ENCODE data around the gene HSF5. TPM values are rescaled to one million over a fixed set of nuclear protein-coding genes. Genes with fewer than 3 reads are reported as not detected.

Gene HSF5
- total RNA-seq, 1 donor from 2014 or later, result 0.20 TPM

- DNase-seq (no peak), ATAC-seq (no peak)
- Histone ChIP-seq H3K36me3 (no peaks in the 10 kb centered on the region), H3K27me3 (no peaks in the 10 kb centered on the region), H3K4me1 (no peaks in the 10 kb centered on the region), H3K4me3 (no peak overlapping the region), H3K27ac (no peak overlapping the region), H3K9me3 (no peaks in the 10 kb centered on the region)
- intact Hi-C loops (cut with DNase I), result no loop called here
- no peak for TF ChIP-seq CTCF (IDR thresholded peaks at IDR 0.05)
Measured at GRCh38 chr17:58411408-58411894, 76.8 kb downstream of the HSF5 start.

GRCh38 chr17:58410714-58411407, 77.3 kb downstream of the HSF5 start:
- H3K27me3 ChIP-seq, result no peaks in the 10 kb centered on the region
- DNase-seq (no peak), ATAC-seq (no peak)
- no peak for TF ChIP-seq CTCF (IDR thresholded peaks at IDR 0.05)
- no peak overlapping the region for H3K27ac ChIP-seq
- no peaks in the 10 kb centered on the region for H3K4me1 ChIP-seq
- H3K9me3 ChIP-seq, result no peaks in the 10 kb centered on the region
- no peak overlapping the region for H3K4me3 ChIP-seq
- intact Hi-C loops (cut with DNase I), result no loop called here
- H3K36me3 ChIP-seq, result no peaks in the 10 kb centered on the region

GRCh38 chr17:58409432-58409831, 78.8 kb downstream of the HSF5 start:
- Histone ChIP-seq H3K4me3 (no peak overlapping the region), H3K4me1 (no peaks in the 10 kb centered on the region), H3K9me3 (no peaks in the 10 kb centered on the region), H3K36me3 (no peaks in the 10 kb centered on the region), H3K27ac (no peak overlapping the region), H3K27me3 (no peaks in the 10 kb centered on the region)
- ATAC-seq (no peak), DNase-seq (no peak)
- intact Hi-C loops (cut with DNase I), result no loop called here
- no peak for TF ChIP-seq CTCF (IDR thresholded peaks at IDR 0.05)

- Histone ChIP-seq H3K27me3 (no peaks in the 10 kb centered on the region), H3K9me3 (no peaks in the 10 kb centered on the region), H3K4me3 (no peak overlapping the region), H3K36me3 (no peaks in the 10 kb centered on the region), H3K27ac (no peak overlapping the region), H3K4me1 (no peaks in the 10 kb centered on the region)
- TF ChIP-seq CTCF (IDR thresholded peaks at IDR 0.05), result no peak
- ATAC-seq (no peak), DNase-seq (no peak)
- intact Hi-C loops (cut with DNase I), result no loop called here
Measured at GRCh38 chr17:58403311-58403710, 84.9 kb downstream of the HSF5 start.

GRCh38 chr17:58402679-58403078, 85.5 kb downstream of the HSF5 start:
- ATAC-seq (no peak), DNase-seq (no peak)
- intact Hi-C loops (cut with DNase I), result no loop called here
- no peak overlapping the region for H3K4me3 ChIP-seq
- no peaks in the 10 kb centered on the region for H3K9me3 ChIP-seq
- no peak for TF ChIP-seq CTCF (IDR thresholded peaks at IDR 0.05)
- H3K36me3 ChIP-seq, result no peaks in the 10 kb centered on the region
- no peaks in the 10 kb centered on the region for H3K4me1 ChIP-seq
- no peaks in the 10 kb centered on the region for H3K27me3 ChIP-seq
- H3K27ac ChIP-seq, result no peak overlapping the region
